Gastrocnemius medialis (tissue), 4 donors: ENCODE data around the gene FBXL3.

ENCODE experiments used
- CTCF ChIP-seq, 5 experiments: fragments of 450-650 bp in 3 of 5; fragments of 200-600 bp in 2 of 5; sonication (generic) in 2 of 5; IDR thresholded peaks in 4 of 5; conservative IDR thresholded peaks in 1 of 5; 1 replicate in 4 of 5; 2 replicates in 1 of 5; pipeline ENCODE4 v1.5.1; 2016 to 2019; ENCODE audit warnings: antibody characterized with exemption in 5 of 5, mild to moderate bottlenecking in 3 of 5, moderate library complexity in 3 of 5
- POLR2A ChIP-seq, 2 donors: fragments of 450-650 bp; IDR thresholded peaks; one replicate each; pipeline ENCODE4 v1.6.1; 2017; ENCODE audit warnings: antibody characterized with exemption in 2 of 2, mild to moderate bottlenecking in 2 of 2, moderate library complexity in 2 of 2

DNA sequence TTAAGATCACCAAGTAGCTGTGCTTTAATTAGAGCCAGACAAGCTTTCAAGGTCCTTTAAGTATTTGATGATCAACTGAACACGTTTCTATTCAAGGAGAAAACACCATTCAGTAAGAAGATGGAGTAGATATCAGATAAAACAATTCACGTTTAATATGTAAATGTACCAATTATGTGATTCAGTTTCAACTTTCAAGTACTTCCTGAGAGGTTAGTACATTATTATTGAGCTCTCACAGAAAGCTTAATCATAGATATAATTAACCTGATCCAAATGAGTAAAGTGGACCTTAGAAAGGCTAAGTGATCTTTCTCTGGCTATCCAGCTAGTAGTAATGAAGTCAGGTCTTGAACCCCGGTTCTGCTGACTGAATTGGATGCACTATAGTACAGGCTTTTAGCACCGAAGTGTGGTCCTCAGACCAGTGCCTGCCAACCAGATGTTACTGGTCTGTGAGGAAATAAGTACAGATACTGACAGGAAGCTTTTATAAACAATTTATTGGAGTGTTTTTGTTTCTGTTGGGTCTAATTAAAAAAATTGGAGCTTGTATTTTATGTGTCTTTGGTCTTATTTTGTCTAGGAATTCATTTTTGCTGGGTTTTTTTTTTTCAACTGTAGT is 24.9 kb downstream of the FBXL3 start:
- TF ChIP-seq CTCF (IDR thresholded peaks at IDR 0.05 in 4 of 5, conservative IDR thresholded peaks at IDR 0.05 in 1 of 5), result no peak
- no peak for TF ChIP-seq POLR2A (IDR thresholded peaks at IDR 0.05)
